NCI-H2171 treated with DMSO at 0.1 percent for 48 hours (cell line): Measurements from ENCODE around the gene NEK1.

Source experiments
- DNase-seq: peaks from one replicate; lab custom pipeline; 2025; lab: John Stamatoyannopoulos, UW

The NEK1 gene, protein sequence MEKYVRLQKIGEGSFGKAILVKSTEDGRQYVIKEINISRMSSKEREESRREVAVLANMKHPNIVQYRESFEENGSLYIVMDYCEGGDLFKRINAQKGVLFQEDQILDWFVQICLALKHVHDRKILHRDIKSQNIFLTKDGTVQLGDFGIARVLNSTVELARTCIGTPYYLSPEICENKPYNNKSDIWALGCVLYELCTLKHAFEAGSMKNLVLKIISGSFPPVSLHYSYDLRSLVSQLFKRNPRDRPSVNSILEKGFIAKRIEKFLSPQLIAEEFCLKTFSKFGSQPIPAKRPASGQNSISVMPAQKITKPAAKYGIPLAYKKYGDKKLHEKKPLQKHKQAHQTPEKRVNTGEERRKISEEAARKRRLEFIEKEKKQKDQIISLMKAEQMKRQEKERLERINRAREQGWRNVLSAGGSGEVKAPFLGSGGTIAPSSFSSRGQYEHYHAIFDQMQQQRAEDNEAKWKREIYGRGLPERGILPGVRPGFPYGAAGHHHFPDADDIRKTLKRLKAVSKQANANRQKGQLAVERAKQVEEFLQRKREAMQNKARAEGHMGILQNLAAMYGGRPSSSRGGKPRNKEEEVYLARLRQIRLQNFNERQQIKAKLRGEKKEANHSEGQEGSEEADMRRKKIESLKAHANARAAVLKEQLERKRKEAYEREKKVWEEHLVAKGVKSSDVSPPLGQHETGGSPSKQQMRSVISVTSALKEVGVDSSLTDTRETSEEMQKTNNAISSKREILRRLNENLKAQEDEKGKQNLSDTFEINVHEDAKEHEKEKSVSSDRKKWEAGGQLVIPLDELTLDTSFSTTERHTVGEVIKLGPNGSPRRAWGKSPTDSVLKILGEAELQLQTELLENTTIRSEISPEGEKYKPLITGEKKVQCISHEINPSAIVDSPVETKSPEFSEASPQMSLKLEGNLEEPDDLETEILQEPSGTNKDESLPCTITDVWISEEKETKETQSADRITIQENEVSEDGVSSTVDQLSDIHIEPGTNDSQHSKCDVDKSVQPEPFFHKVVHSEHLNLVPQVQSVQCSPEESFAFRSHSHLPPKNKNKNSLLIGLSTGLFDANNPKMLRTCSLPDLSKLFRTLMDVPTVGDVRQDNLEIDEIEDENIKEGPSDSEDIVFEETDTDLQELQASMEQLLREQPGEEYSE (N-terminal part only)

DNA sequence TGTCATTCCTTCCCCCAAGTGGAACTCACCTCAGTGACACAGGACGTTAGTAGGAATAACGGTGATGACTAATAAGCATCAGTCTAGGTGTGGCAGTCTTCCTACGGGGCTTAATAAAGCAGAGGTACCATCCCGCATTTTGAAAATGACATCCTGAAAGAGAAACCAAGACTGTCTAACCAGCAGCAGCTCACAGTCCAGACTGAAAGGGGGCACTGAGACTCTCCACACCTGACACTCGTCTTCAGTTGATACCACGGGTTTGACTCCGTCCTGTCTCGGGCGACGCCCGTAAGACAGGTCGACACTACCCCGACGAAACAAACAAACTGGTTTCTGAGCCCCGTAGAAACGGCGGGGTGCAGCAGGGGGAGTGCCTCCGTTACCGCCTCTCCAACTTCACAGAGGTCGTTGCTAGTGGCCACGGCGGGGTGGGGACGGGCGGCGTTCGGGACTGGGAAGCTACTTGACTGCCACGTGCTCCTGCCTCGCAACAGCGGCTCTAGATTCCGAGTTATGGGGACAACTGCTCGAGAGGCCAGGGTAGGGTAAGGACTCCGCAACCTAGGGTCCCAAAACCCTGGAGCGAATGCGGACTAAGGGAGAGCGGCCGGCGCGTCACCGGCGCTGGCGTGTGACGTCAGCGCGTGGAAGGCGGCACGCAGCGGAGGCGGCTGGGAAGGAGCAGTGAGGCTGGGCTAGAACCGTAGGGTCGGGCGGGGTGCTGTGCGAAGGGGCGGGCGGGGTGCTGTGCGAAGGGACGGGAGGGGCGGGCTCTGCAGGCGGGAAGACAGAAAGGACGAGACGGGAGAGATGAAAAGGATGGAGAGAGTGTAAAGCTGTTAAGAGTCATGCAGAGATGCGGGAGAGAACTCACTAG is at the start of gene NEK1:
Gene NEK1 (minus strand): TSS at position 593 of the 880 bp plus-strand sequence. CDS start 9,953 bp downstream, outside the sequence.
- peak; percentile 80 for DNase-seq

DNA sequence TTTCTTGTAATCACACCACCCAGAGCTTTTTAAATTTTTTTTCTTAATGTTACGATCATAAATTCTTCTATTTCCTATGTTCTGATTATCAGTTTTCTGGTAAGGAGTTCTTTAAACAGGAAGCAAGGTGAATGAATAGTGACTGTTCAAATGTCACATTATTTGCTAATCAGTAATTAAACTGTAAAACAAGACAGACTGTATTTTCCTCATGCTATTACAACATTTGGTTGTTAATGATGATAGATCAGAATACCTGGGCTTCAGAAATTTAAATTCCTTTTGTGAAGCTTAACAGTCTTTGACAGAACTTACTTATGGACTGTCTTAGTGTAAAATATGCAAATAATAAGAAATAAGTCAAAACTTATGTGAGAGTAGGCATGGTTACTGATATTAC is 49.4 kb upstream of the NEK1 start:
- no peak for DNase-seq

DNA sequence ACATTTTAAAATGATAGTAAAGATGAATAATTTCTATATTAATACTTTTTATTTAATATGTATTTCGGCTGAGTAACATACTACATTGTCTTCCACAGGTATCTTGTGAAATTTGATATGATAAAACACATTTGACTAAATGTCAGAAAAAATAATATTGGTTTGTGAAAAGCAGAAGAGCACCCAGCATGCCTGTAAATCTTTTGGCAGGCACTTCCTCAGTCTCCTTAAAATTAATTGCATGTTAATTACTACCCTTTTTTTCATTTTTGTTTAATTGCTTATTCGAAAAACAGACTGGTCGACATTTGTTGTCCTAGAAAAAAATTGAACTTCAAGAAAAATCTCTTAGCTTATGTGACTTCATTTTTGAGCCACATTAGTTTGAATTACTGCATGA is 48.5 kb upstream of the NEK1 start:
- DNase-seq = peak; percentile 2

DNA sequence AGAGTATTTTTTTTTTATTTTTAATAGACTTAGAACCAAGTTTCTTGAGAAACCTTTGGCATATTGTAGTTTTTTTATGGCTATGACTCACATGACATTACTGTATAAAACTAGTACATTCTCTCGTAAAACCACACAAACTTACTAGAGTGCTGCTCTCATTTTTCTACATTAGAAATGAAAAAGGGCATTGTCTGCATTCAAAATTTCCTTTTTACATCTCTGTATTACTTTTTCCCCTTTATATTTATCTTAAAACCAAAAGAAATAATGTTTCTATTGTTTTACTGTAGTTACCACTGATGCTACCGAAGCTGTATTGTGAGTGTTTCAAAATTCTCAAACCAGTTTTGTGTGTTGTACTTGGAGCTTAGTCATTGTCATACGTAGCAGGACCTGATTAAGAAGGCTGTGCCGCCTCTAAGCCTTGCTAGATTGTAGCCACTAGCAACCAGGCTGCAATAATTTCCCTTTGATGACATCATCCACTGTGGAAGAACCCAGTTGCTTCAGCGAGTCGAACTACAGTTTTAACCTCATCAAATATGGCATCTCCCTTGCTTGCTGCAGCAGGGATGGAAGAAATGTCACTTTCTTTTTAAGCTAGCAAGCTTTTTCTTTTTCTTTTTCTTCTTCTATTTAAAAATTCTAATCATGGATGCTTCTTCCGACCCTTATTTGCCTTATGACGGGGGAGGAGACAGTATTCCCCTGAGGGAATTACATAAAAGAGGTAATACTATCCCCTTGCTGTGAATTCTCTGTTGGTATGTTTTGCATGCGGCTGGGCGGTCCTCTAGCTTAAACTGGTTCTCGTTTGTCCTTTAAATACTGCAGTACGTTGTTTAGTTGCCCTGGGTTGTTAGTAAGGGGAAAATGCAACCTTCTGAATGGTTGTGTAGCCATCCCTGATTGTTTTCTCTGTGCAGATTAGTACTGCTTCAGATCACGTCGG is 47.6 kb upstream of the NEK1 start:
- DNase-seq = peak; percentile 88

DNA sequence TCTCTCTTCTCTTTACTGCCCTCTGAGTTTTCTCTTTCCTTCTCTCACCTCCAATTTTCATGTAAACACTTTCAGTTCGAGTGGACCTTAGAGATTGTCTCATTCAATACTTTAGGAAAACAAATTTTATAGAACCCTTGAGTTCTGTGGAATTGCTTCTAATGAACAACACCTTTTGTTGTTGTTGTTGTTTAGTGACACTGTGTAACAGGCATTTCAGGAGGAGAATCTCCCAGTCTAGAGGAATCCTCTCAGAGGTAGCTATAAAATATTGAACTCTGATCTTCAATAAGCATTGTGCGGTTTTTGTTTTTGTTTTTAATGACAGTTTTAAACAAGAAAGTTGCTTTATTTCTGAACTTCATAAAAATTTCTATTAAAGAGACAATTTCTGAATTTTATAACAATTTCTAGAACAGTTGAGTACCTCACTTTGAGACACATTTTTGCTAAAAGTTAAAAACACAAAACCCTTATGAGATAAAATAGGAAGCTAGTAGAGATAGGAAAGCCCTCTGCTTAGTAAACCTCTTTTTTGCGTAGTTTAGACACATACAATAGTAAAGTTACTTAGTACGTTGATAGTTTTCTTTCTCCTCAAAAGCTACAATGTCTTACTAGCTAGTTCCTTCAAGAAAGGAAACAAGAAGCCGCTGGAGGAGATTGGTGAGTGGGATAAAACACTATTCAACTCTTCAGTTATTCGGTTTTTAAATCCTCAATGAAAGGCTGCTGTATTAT is 46.8 kb upstream of the NEK1 start:
- DNase-seq = no peak

DNA sequence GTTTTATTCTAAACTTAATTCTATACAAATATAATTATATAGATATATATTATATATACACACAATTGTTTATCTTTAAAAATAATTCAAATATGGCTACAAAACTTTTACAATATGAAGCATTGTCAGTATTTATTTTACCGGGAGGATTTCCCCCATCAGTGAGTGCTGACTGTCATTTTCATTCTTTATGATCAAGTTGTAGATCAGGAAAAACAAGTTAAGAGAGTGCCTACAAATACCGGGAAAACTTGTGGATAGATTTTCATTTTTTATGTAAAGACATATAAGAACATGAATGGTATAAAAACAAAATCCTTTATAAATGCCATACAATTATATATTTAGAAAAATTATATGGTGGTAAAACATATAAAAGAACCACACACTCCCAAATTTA is 45.8 kb upstream of the NEK1 start:
- DNase-seq = no peak

DNA sequence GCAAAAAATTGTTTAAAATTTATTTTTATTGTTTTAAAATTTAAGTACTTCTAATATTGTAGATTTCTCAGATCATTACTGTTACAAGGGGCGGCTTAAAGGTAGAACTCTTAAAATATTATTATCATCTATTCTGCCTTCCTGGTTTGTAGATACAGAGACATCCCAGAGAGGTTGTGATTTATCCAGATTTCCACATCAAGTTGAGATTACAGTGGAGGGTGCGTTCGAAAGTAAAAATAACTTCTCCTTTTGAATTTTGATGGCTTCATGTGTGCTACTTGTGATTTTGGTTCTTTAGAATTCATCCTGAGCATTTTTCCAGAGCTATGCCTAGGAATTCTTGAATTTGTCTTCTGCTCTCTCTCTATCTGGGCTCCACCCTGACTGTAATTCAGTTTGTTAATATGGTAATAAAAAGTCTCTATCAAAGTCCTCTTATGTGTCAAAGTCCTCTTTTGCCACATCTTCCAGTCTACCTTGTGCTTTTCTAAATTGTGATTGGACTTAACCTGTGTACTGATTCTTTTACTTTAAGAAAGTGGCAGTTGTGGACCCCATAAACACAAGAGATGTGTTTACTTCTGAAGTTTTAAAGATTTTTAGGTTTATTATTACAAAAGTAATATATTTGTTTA is 45.2 kb upstream of the NEK1 start:
- no peak for DNase-seq

DNA sequence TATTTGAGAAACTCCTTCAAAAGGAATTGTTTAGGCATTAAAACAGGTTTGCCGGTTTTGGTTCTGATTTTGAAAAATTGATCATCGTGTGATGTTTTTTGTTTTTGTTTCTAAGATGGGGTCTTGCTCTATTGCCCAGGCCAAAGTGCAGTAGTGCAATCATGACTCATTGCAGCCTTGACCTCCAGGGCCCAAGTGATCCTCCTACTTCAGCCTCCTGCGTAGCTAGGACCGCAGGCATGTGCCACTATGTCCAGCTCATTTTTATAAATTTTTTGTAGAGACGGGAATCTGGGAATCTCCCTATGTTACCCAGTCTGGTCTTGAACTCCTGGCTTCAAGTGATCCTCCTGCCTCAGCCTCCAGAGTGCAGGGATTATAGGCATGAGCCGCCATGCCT is 43.0 kb upstream of the NEK1 start:
- DNase-seq = no peak

DNA sequence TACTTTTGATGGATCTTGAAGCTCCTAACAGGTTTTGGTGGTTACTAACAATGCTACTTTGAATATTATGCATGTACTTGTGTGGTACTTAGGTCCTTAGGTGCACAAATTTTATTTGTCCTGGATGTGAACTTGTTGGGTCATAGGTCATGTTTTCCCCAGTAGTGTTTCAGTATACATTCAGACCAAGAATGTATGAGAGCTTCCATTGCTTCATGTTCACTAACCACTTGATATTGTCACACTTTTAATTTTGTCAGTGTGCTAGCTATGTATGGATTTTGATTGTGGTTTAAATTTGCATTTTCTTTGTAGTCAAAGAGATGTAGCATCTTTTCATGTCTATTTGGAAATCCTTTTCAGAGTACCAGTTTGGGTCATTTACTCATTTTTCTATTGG is 40.2 kb upstream of the NEK1 start:
- no peak for DNase-seq

DNA sequence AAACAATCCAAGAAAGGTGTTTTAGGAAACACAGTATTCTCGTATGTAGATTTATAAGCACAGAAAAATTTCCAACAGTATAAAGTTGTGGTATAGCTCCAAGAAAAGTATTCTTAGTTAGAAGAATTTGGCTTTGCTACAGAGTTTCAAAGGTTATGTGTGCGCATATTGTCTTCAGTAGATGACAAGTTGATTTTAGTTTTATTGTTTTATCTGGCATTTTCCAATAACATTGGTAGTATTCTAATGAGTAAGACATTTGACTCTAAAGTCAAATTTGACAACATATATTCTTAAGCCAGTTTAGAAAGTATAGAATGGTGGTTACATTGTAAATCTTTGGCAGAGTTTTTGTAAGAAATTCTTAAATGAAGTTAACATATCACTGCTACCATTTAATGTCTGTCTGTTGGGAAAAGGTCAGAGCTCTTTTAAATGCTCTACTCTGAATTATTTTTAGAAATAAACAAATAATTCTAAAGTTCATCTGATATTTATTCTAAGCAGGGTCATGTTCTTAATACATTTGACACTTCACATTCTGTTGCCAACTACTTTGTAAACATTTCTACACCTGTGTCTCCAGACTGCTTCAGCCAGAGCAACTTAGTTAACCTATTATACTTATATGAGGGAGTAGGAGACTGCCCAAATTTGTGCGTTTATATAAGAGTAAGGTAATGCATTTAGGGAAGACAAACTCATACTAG is 38.0 kb upstream of the NEK1 start:
- no peak for DNase-seq

DNA sequence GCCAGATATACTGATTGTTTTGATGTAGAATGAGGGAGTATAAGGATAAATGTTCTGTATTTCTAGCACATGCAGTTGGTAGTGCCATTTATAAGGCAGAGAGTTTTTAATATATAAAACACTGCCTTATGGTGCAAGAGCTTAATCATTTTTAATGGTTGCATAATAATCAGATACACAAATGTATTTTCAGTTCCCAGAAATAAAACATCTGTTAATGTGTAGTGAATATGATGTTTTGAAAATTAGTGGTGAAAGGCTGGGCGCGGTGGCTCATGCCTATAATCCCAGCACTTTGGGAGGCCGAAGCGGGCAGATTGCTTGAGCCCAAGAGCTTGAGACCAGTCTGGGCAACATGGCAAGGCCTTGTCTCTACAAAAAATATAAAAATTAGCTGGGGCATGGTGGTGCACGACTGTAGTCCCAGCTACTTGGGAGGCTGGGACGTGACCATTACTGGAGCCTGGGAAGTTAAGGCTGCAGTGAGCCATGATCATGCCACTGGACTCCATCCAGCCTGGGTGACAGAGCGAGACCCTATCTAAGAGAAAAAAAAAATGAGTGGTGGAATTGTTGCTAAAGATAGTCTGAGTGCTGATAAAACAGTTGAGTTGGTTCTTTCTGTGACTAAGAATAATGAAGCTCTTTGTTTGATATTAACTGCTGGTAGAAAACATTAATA is 37.3 kb upstream of the NEK1 start:
- DNase-seq = no peak

DNA sequence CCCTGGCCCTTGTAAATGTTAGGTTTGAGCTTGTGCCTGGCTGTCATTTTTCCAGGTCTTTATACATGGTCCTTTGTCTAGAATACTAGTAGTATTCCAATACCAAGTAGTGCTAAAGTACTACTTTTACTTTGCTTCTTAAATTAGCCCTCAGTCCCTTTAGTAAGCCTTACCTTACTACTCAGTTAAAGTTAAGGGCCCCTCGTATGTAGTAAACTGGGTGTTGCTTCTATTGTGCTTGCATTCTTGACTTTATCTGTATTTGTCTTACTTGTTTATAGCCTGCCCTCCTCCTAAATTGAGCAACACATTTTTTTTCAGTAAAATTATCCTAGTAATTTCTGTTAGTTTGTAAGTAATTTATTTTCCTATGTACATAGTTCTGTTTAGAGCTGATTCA is 33.2 kb upstream of the NEK1 start:
- DNase-seq = no peak

DNA sequence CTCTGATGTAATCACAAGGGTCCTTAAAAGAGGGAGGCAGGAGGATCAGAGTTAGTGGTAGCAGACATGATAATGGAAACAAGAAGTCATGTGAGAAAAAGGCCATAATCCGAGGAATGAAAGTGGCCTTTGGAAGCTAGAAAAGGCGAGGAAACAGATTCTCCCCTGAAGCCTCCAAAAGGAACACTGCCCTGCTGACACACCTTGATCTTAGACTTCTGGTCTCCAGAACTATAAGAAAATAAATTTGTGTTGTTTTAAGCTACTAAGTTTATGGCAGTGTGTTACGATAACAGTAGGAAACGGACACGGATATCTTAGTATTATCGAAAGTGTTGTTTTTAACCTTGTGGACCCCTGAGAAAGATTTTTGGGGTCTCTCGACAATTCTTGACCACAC is 32.4 kb upstream of the NEK1 start:
- no peak for DNase-seq

DNA sequence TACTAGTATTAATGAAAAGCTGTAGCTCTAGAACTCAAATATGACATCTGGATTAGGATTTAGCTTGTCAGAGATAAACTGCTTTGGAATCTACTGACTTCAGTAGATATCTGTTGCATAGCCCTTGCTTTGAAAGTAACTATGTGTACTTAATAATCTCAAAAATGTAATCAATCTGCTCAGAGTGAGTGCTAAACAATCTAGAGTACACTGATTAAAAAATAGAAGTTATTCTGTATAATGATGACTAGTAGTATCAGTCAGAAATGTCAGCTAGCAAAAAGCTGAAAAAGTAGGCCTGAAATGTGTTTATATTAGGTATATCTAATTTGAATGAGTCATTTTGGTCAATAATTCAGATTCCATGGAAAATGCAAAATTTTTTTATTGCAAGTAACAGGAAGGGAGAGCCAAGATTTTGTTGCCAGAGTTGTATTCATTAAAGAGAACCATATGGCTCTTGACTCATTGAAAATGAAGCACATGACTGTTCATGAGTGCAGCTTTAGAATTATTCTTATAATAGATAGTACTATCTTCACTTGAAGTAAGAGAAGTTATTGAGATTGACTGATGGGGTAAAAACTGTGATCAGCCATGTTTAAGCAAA is 28.0 kb upstream of the NEK1 start:
- no peak for DNase-seq

DNA sequence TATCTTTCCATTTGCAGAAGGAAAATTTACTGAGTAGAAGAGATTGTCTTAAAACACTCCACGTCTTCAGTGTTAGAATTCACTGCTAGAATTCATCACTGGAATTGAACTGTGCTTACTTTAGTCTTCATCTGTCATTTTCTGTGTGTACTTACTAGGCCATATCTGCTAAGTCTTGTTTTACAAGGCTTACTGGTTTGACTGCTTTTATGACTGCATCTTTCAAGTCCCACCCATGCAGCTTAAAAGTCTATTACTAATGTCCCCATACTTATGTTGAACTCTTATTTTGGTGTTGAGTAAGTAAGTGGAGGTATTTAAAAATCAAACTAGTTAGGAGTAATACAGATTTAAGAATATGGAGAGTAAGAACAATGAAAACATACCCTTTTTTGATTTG is 22.6 kb upstream of the NEK1 start:
- DNase-seq = no peak

DNA sequence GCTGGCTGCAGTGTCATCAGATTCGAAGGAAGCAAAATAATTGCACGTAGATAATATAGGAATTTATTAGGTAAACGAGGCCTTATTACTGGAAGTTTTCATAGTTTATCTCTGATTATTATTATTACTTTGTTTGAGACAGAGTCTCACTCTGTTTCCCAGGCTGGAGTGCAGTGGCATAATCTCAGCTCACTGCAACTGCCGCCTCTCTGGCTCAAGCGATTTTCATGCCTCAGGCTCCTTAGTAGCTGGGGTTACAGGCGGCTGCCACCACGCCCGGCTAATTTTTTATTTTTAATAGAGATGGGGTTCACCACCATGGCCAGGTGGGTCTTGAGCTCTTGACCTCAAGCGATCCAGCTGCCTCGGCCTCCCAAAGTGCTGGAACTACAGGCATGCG is 20.5 kb upstream of the NEK1 start:
- no peak for DNase-seq

DNA sequence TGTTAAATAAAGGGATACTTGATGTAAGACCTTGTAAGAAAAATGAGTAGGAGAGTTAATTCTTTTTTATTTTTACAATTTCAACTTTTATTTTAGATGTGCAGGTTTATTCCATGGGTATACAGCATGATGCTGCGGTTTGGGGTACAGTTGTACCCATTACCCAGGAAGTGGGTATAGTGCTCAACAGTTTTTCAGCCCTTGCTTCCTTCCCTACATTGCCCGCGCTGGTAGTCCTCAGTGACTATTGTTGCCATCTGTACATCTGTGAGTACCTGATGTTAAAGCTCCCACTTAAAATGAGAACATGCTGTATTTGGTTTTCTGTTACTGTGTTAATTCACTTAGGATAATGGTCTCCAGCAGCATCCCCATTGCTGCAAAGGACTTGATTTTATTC is 17.7 kb upstream of the NEK1 start:
- DNase-seq = no peak

DNA sequence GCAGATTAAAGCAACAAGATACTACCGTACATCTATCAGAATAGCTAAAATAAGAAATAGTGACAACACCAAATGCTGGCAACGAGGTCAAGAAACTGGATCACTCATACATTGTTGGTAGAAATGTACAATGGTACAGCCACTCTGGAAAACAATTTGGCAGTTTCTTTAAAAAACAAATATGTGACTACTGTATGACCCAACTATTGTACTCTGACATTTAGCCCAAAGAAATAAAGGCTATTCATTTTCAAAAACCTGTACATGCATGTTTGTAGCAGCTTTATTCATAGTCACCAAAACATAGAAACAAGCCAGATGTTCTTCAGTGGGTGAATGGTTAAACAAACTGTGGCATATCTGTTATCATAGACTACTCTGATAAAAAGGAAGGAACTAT is 16.2 kb upstream of the NEK1 start:
- DNase-seq = no peak
